Fibroblast of the aortic adventitia (primary cell): ENCODE data around the gene NOTCH1. TPM values are rescaled to one million over a fixed set of nuclear protein-coding genes. Genes with fewer than 3 reads are reported as not detected.

Experiments used
- DNase-seq: peaks from one replicate; pipeline ENCODE4 v3.0.0-alpha.2; 2010; ENCODE audit warnings: low read depth
- H3K4me3 ChIP-seq: 2 replicates; pipeline ENCODE4 v1.5.1; 2011; ENCODE audit warnings: low read depth, mild to moderate bottlenecking, control low read depth, low read length, moderate library complexity
- small RNA-seq: library from RNA; depleted of rRNA; stranded (forward); fragments of <200 nt; gene quantifications from one replicate; pipeline ENCODE3, GENCODE V24; 2012
- total RNA-seq: library from RNA; depleted of rRNA; stranded (reverse); fragments of >200 nt; gene quantifications from 2 replicates; pipeline ENCODE4 v1.2.3, GENCODE V29; 2012; ENCODE audit warnings: low replicate concordance
- TF ChIP-seq, protein P1 (sequence below): IDR thresholded peaks from 2 replicates; pipeline ENCODE4 v1.5.1; 2011; ENCODE audit warnings: mild to moderate bottlenecking, low read length, control low read depth, inconsistent platforms; ENCODE audit not compliant: insufficient read depth

NOTCH1 gene
- total RNA-seq, 1 donor = 8.8 TPM

DNA sequence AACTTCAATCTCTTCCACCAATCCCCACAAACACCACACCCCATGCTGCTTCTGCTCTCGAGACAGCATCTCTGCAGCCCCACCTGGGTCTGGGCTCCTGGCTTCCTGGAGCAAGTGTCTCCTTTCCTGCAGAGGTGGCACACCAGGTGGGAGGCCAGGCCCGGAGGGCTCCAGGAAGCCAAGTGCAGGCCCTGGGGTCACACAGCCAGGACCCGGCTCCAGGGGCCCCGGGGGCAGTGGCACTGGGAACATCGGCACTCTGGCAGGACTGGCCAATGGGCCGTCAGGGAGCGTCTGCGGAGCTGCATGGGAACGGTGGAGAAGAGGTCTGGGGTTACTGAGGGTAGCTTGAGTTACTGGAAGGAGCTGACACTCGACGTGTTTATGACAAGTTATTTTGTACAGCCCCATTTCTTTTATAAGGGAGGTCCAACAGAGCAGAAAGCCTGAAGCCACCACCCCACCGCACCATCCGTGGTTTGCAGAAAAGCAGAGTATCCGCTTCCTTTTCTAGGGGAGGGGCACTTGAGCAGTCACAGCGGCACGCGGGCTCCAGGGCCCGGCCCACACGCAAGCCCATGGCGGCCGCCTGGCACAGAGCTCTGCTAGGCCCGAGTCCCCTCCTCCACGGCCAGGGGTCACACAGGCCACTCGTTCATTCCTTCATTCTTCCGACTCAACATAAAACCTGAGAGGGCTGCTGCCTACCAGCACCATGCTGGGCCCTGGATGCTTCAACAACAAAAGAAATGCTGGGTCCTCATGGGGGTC, 91.6 kb downstream of the NOTCH1 start:
- TF ChIP-seq, protein P1, sequence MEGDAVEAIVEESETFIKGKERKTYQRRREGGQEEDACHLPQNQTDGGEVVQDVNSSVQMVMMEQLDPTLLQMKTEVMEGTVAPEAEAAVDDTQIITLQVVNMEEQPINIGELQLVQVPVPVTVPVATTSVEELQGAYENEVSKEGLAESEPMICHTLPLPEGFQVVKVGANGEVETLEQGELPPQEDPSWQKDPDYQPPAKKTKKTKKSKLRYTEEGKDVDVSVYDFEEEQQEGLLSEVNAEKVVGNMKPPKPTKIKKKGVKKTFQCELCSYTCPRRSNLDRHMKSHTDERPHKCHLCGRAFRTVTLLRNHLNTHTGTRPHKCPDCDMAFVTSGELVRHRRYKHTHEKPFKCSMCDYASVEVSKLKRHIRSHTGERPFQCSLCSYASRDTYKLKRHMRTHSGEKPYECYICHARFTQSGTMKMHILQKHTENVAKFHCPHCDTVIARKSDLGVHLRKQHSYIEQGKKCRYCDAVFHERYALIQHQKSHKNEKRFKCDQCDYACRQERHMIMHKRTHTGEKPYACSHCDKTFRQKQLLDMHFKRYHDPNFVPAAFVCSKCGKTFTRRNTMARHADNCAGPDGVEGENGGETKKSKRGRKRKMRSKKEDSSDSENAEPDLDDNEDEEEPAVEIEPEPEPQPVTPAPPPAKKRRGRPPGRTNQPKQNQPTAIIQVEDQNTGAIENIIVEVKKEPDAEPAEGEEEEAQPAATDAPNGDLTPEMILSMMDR = no peak
- no peak overlapping the region for H3K4me3 ChIP-seq
- no peak for DNase-seq

DNA sequence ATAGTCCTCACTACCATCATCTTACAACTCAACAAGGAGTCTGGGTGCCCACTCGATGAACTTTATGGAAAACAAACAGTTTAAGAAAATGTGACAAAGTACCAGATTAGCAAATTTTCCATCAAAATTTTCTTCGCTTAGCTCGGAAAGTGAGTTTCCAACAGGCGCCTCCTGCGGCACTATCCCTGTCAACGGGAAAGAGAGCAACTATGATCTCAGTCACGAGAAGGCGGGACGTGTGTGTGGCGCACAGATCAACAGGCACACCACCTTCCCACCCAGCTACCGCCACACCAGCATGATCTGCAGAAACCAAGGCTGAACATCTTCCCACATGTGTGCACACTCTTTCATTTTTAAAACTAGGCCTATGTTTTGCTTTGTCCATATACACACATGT, 92.5 kb downstream of the NOTCH1 start:
- TF ChIP-seq, protein P1 = no peak
- H3K4me3 ChIP-seq = no peak overlapping the region
- no peak for DNase-seq

DNA sequence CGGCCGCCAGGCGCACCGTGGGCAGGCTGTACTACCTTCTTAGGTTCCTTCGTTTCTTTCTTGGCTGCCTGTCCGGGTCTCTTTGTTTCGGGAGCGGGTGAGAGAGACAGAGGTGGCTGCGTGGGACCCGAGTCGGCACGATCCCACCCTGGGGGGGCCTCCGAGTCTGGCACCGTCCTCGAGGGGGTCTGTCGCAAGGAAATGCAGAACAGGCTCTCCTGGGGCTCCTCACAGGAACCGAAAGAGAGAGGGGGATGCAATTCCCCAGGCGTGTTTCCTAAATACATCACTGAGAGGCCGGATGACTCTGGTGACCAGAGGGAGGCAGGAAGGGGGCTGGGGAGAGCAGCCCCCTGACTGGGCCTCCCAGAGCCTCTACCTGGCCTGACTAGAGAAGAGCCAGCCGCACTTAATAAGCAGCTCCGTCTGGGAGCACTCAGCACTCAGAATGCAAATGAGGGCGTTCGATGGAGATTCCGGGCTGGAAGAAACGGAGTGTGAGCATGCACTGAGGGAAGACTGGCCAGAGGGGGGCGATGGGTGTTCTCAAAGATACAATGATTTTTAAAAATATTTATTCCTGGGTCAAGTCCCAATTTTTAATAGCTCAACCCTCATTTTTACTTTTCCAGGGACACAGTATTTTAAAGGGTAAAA, 94.5 kb downstream of the NOTCH1 start:
- no peak for DNase-seq
- TF ChIP-seq, protein P1 = no peak
- no peak overlapping the region for H3K4me3 ChIP-seq

DNA sequence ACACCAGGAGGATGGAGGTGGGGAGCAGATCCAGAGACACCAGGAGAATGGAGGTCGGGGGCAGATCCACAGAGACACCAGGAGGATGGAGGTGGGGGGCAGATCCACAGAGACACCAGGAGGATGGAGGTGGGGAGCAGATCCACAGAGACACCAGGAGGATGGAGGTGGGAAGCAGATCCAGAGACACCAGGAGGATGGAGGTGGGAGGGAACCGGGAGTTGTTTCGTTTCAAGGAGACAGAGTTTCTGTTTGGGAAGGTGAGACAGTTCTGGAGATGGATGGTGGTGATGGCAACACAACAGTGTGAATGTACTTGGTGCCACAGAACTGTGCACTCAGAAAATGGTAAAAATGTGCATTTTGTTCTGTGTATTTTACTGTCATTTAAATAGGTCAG, 97.2 kb downstream of the NOTCH1 start:
- TF ChIP-seq, protein P1 = no peak
- H3K4me3 ChIP-seq = no peak overlapping the region
- no peak for DNase-seq

GRCh38 chr9:136447173-136447778, 98.6 kb downstream of the NOTCH1 start:
- TF ChIP-seq, protein P1 = no peak
- no peak for DNase-seq
- H3K4me3 ChIP-seq = no peak overlapping the region

DNA sequence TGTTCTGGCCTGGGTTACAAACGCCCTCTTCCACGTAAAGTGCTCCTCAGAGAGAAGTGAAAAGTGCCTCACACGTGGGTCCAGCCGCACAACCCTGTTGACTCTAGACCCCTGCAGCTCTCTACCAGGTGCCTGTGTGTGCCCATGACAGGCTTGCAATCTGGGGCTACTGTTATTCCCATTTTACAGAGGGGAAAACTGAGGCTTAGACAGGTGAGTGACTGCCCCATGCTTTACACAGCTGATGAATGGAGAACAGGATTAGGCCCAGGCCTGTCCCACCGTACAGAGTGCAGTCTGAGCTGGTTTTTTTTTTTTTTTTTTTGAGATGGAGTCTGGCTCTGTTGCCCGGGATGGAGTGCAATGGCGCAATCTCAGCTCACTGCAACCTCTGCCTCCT, 100.0 kb downstream of the NOTCH1 start:
- TF ChIP-seq, protein P1 = no peak
- no peak overlapping the region for H3K4me3 ChIP-seq
- DNase-seq = no peak

Small RNA genes lying within 50 kb of the gene (small RNA-seq; reads per million reads assigned to genes)
- gene MIR4673 (not detected), gene MIR4674 (not detected)

Other genes with a start within 250 kb of the NOTCH1 start
- gene CCDC187, start 242.0 kb downstream of the NOTCH1 start, total RNA-seq = under 0.01 TPM in 1 of 2 replicates, not detected in the other
- 25.9 and 48.5 TPM in 2 replicates for gene GPSM1, start 218.5 kb downstream of the NOTCH1 start, total RNA-seq
- gene DNLZ, start 182.3 kb downstream of the NOTCH1 start, total RNA-seq = 5.2 and 6.1 TPM in 2 replicates
- gene CARD9, start 172.4 kb downstream of the NOTCH1 start, total RNA-seq = 1.1 and 1.4 TPM in 2 replicates
- 12.1 and 17.7 TPM in 2 replicates for gene SNAPC4, start 145.9 kb downstream of the NOTCH1 start, total RNA-seq
- 20.5 and 36.3 TPM in 2 replicates for gene ENTR1, start 135.4 kb downstream of the NOTCH1 start, total RNA-seq
- gene PMPCA, start 135.4 kb downstream of the NOTCH1 start, total RNA-seq = 36.7 and 48.4 TPM in 2 replicates
- 11.9 and 12.5 TPM in 2 replicates for gene INPP5E, start 106.2 kb downstream of the NOTCH1 start, total RNA-seq
- gene SEC16A, start 63.0 kb downstream of the NOTCH1 start, total RNA-seq = 23.8 and 39.4 TPM in 2 replicates
- 2.4 and 5.6 TPM in 2 replicates for gene EGFL7, start 116.9 kb upstream of the NOTCH1 start, total RNA-seq
- gene AGPAT2, start 141.4 kb upstream of the NOTCH1 start, total RNA-seq = 6.2 and 29.0 TPM in 2 replicates
- gene DIPK1B, start 166.5 kb upstream of the NOTCH1 start, total RNA-seq = 0.45 and 0.98 TPM in 2 replicates
- not detected in 2 replicates for gene LCN10, start 196.9 kb upstream of the NOTCH1 start, total RNA-seq
- gene LCN6, start 202.5 kb upstream of the NOTCH1 start, total RNA-seq = not detected in 2 replicates
- not detected in 2 replicates for gene LCN8, start 212.2 kb upstream of the NOTCH1 start, total RNA-seq
- not detected in 2 replicates for gene LCN15, start 218.5 kb upstream of the NOTCH1 start, total RNA-seq
- gene TMEM141, start 245.3 kb upstream of the NOTCH1 start, total RNA-seq = 9.4 and 30.8 TPM in 2 replicates